DOHH2 (cell line): Measurements from ENCODE around the gene GJD2.

Experiments used
- H3F3A ChIP-seq: fragments of 200-600 bp; sonication (generic), shearing (Covaris generic); 2 replicates; pipeline ENCODE4 v1.6.0; 2016; ENCODE audit warnings: antibody characterized with exemption, mild to moderate bottlenecking; ENCODE audit not compliant: control insufficient read depth, insufficient read depth
- H3K27ac ChIP-seq: fragments of 200-600 bp; sonication (generic); 2 replicates; pipeline ENCODE4 v1.5.1; 2014; ENCODE audit warnings: low read depth, mild to moderate bottlenecking, low read length, moderate library complexity
- H3K27me3 ChIP-seq: fragments of 200-600 bp; sonication (generic); 2 replicates; pipeline ENCODE4 v1.6.1; 2014; ENCODE audit warnings: mild to moderate bottlenecking, low read length, mixed read lengths; ENCODE audit not compliant: control insufficient read depth
- H3K36me3 ChIP-seq: fragments of 200-600 bp; sonication (generic); 2 replicates; pipeline ENCODE4 v1.6.1; 2014; ENCODE audit warnings: mild to moderate bottlenecking, low read length, moderate library complexity, mixed read lengths; ENCODE audit not compliant: control insufficient read depth
- H3K4me1 ChIP-seq: fragments of 200-600 bp; sonication (generic); 2 replicates; pipeline ENCODE4 v1.6.1; 2014; ENCODE audit warnings: mild to moderate bottlenecking, low read length, mixed read lengths; ENCODE audit not compliant: control insufficient read depth
- H3K4me2 ChIP-seq: fragments of 200-600 bp; sonication (generic); 2 replicates; pipeline ENCODE4 v1.6.0; 2014; ENCODE audit warnings: mild to moderate bottlenecking, low read length, moderate library complexity
- H3K4me3 ChIP-seq: fragments of 200-600 bp; sonication (generic); 2 replicates; pipeline ENCODE4 v1.5.1; 2014; ENCODE audit warnings: mild to moderate bottlenecking, low read length, mixed read lengths
- H3K79me2 ChIP-seq: fragments of 200-600 bp; sonication (generic); 2 replicates; pipeline ENCODE4 v1.6.1; 2014; ENCODE audit warnings: mild to moderate bottlenecking, low read length, mixed read lengths; ENCODE audit not compliant: control insufficient read depth
- H3K9me2 ChIP-seq: fragments of 200-600 bp; sonication (generic); replicated peaks from 2 replicates; pipeline ENCODE4 v1.6.1; 2014; ENCODE audit warnings: mild to moderate bottlenecking, low read length, mixed read lengths; ENCODE audit not compliant: control insufficient read depth
- H3K9me3 ChIP-seq: fragments of 200-600 bp; sonication (generic); 2 replicates; pipeline ENCODE4 v1.6.1; 2014; ENCODE audit warnings: antibody characterized with exemption, low read length, mixed read lengths; ENCODE audit not compliant: control insufficient read depth, insufficient read depth
- H4K20me1 ChIP-seq: fragments of 200-600 bp; sonication (generic); 2 replicates; pipeline ENCODE4 v1.6.0; 2014; ENCODE audit warnings: low read depth, mild to moderate bottlenecking, antibody characterized with exemption, low read length, moderate library complexity; ENCODE audit not compliant: control insufficient read depth, insufficient read depth
- EZH2phosphoT487 ChIP-seq: fragments of 200-600 bp; sonication (generic); IDR thresholded peaks from 2 replicates; pipeline ENCODE4 v1.6.1; 2017; ENCODE audit warnings: borderline replicate concordance, mild to moderate bottlenecking, antibody characterized with exemption, low read length, moderate library complexity, mixed read lengths
- TF ChIP-seq, protein P1 (sequence below): fragments of 200-600 bp; sonication (generic); IDR thresholded peaks from one replicate; pipeline ENCODE4 v1.5.1; 2014; ENCODE audit warnings: antibody characterized with exemption, mild to moderate bottlenecking, low read depth, low read length; ENCODE audit not compliant: poor library complexity, severe bottlenecking

GJD2 gene

DNA sequence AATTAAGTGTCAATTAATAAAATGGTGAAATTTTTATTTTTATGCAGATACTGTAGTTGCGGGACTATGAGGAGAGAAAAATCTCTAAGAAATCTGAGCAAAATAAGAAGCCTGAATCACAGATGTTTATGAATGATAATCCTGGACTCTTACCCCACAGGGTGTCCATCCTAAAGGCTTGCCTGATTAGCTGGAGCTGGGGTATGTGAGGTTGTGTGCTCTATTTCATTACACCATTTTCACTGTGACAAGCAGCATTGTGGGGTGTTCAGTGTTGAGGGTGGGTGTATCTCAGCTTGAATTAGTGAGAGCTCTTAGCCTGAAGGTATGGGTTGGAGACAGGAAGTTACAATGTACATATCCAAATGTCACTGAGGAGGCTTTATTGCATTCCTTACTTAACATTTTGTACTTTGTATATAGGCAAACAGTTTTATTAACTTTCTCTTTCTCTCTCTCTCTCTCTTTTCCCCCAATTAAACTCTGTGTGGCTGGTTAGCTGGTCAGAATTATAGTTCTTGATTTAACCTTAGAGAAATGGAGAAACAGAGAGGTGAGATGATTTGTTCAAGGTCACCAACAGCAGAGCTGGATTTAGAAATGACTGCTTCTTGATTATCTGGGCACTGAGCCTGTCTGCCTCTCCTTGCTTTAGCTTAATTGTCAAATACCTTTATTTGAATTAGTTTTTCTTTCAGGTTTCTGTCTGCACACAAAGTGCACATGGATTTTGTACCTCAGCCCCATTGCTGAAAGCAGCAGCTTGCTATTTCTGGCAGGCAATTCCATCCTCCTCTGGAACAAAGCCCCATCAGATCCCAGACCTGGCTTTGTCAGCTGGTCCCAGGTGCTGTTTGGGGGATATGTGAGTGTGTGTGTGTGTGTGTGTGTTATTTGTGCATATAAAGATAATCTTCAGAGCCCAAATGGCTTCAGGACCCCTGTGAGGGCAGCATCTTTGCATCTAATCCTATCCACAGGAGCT is 35.8 kb downstream of the GJD2 start:
- H3K9me3 ChIP-seq, result no peaks in the 10 kb centered on the region
- no peaks in the 10 kb centered on the region for H4K20me1 ChIP-seq
- H3K4me1 ChIP-seq, result no peaks in the 10 kb centered on the region
- no peaks in the 10 kb centered on the region for H3F3A ChIP-seq
- H3K79me2 ChIP-seq, result no peaks in the 10 kb centered on the region
- H3K27me3 ChIP-seq, result peaks cover 6% of the 10 kb centered on the region
- H3K27ac ChIP-seq, result no peak overlapping the region
- no peaks in the 10 kb centered on the region for H3K36me3 ChIP-seq
- TF ChIP-seq, protein P1, sequence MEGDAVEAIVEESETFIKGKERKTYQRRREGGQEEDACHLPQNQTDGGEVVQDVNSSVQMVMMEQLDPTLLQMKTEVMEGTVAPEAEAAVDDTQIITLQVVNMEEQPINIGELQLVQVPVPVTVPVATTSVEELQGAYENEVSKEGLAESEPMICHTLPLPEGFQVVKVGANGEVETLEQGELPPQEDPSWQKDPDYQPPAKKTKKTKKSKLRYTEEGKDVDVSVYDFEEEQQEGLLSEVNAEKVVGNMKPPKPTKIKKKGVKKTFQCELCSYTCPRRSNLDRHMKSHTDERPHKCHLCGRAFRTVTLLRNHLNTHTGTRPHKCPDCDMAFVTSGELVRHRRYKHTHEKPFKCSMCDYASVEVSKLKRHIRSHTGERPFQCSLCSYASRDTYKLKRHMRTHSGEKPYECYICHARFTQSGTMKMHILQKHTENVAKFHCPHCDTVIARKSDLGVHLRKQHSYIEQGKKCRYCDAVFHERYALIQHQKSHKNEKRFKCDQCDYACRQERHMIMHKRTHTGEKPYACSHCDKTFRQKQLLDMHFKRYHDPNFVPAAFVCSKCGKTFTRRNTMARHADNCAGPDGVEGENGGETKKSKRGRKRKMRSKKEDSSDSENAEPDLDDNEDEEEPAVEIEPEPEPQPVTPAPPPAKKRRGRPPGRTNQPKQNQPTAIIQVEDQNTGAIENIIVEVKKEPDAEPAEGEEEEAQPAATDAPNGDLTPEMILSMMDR, result no peak
- no peak for TF ChIP-seq EZH2phosphoT487
- H3K4me2 ChIP-seq, result no peak overlapping the region
- no peaks in the 10 kb centered on the region for H3K9me2 ChIP-seq
- no peak overlapping the region for H3K4me3 ChIP-seq

DNA sequence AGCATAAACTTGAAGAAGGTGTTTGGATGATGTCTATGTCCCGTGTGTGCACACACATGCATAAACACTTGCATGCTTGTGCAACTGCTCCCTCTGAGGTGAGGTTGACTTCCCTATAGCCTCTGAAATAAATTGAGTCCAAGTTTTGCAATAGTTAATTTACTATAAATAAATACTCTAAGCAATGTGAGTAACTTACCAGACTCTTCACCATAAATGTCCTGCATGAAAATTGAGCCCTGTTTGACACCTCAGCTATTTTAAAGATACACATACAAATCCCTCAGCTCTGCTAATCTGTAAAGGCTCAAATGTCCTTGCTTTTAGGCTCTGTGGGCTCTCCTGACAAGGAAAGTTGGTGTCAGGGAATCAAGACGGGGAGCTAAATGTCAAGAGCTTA is 37.1 kb downstream of the GJD2 start:
- Histone ChIP-seq H3K36me3 (no peaks in the 10 kb centered on the region), H4K20me1 (no peaks in the 10 kb centered on the region), H3K4me3 (no peak overlapping the region), H3K4me2 (no peak overlapping the region), H3K9me3 (no peaks in the 10 kb centered on the region), H3K9me2 (no peaks in the 10 kb centered on the region), H3K4me1 (no peaks in the 10 kb centered on the region), H3K27ac (no peak overlapping the region), H3K79me2 (no peaks in the 10 kb centered on the region), H3K27me3 (peaks cover 6% of the 10 kb centered on the region), H3F3A (no peaks in the 10 kb centered on the region)
- TF ChIP-seq, protein P1, result no peak
- no peak for TF ChIP-seq EZH2phosphoT487

DNA sequence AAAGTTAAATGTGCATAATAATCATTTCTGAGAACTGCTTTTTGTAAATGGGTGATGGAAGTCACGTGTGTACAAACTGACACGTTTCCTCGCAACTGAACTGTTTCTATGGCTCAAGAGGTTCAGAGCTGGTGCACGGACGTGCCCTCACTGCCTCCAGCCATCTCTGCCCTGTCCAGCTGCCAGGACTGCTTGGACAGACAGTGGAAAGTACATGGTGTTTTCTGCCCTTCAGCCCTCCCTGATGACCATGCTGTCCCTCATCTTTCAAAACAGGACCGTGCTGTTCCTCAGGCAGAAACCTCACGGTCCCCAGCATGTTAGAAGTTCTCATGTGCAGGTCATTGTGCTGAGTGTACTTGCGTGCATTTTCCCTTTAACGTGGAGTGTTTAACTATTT is 38.7 kb downstream of the GJD2 start:
- no peaks in the 10 kb centered on the region for H3F3A ChIP-seq
- no peak overlapping the region for H3K27ac ChIP-seq
- no peaks in the 10 kb centered on the region for H4K20me1 ChIP-seq
- H3K79me2 ChIP-seq, result no peaks in the 10 kb centered on the region
- H3K9me2 ChIP-seq, result no peaks in the 10 kb centered on the region
- H3K4me3 ChIP-seq, result no peak overlapping the region
- no peaks in the 10 kb centered on the region for H3K9me3 ChIP-seq
- peaks cover 6% of the 10 kb centered on the region for H3K27me3 ChIP-seq
- no peaks in the 10 kb centered on the region for H3K36me3 ChIP-seq
- no peak for TF ChIP-seq EZH2phosphoT487
- TF ChIP-seq, protein P1, result no peak
- no peaks in the 10 kb centered on the region for H3K4me1 ChIP-seq
- no peak overlapping the region for H3K4me2 ChIP-seq
